SK-N-SH treated with all-trans-retinoic acid at 6 μM for 48 hours (cell line): ENCODE measurements around the gene ARPIN.

Experiments used
- ATAC-seq: fragments of 200-7000 bp; cut with Tn5 transposase; 3 replicates; pipeline ENCODE4 v1.9.1; 2020; ENCODE audit warnings: mild to moderate bottlenecking, moderate library complexity
- ARNTL ChIP-seq: fragments of 450-650 bp; formaldehyde crosslinking; IDR thresholded peaks from 2 replicates; pipeline ENCODE4 v1.5.0; 2020; ENCODE audit warnings: low read depth, mild to moderate bottlenecking, moderate library complexity, borderline replicate concordance
- CSDC2 ChIP-seq: fragments of 250-450 bp; sonication (Bioruptor Pico); IDR thresholded peaks from 2 replicates; pipeline ENCODE4 v1.5.0; 2020; ENCODE audit warnings: mild to moderate bottlenecking, moderate library complexity
- CSRNP3 ChIP-seq: fragments of 250-450 bp; sonication (Bioruptor Pico); IDR thresholded peaks from 2 replicates; pipeline ENCODE4 v1.5.1; 2021; ENCODE audit warnings: mild to moderate bottlenecking, moderate library complexity
- ESRRG ChIP-seq: fragments of 250-450 bp; sonication (Bioruptor Pico); IDR thresholded peaks from 2 replicates; pipeline ENCODE4 v1.6.1; 2021; ENCODE audit warnings: mild to moderate bottlenecking
- GLIS3 ChIP-seq: fragments of 250-450 bp; sonication (Bioruptor Pico); IDR thresholded peaks from 2 replicates; pipeline ENCODE4 v1.5.0; 2020; ENCODE audit warnings: mild to moderate bottlenecking, moderate library complexity
- ISL1 ChIP-seq: fragments of 250-450 bp; sonication (Bioruptor Pico); IDR thresholded peaks from 2 replicates; pipeline ENCODE4 v2.1.2; 2022; ENCODE audit warnings: mild to moderate bottlenecking, moderate library complexity
- OSR1 ChIP-seq: fragments of 250-450 bp; sonication (Bioruptor Pico); IDR thresholded peaks from 2 replicates; pipeline ENCODE4 v1.8.0; 2022; ENCODE audit warnings: moderate library complexity, mild to moderate bottlenecking, inconsistent platforms
- PATZ1 ChIP-seq: fragments of 250-450 bp; sonication (Bioruptor Pico); IDR thresholded peaks from 2 replicates; pipeline ENCODE4 v1.8.0; 2020; ENCODE audit warnings: mild to moderate bottlenecking, moderate library complexity, borderline replicate concordance
- PPARA ChIP-seq: fragments of 250-450 bp; sonication (Bioruptor Pico); IDR thresholded peaks from 2 replicates; pipeline ENCODE4 v1.5.0; 2020; ENCODE audit warnings: mild to moderate bottlenecking, borderline replicate concordance
- RARB ChIP-seq: fragments of 250-450 bp; sonication (Bioruptor Pico); IDR thresholded peaks from 2 replicates; pipeline ENCODE4 v1.8.0; 2021; ENCODE audit warnings: mild to moderate bottlenecking, moderate library complexity
- SNAI2 ChIP-seq: fragments of 250-450 bp; sonication (Bioruptor Pico); IDR thresholded peaks from 2 replicates; pipeline ENCODE4 v1.5.0; 2020; ENCODE audit warnings: mild to moderate bottlenecking, moderate library complexity
- TCF4 ChIP-seq: fragments of 250-450 bp; sonication (Bioruptor Pico); IDR thresholded peaks from 2 replicates; pipeline ENCODE4 v1.8.0; 2021; ENCODE audit warnings: mild to moderate bottlenecking, moderate library complexity, borderline replicate concordance
- TOX ChIP-seq: fragments of 250-450 bp; sonication (Bioruptor Pico); IDR thresholded peaks from 2 replicates; pipeline ENCODE4 v1.8.0; 2021; ENCODE audit warnings: mild to moderate bottlenecking, moderate library complexity, borderline replicate concordance
- ZC3H10 ChIP-seq: fragments of 250-450 bp; sonication (Bioruptor Pico); IDR thresholded peaks from 2 replicates; pipeline ENCODE4 v1.5.1; 2021; ENCODE audit warnings: mild to moderate bottlenecking, moderate library complexity
- ZFP3 ChIP-seq: fragments of 250-450 bp; sonication (Bioruptor Pico); IDR thresholded peaks from 2 replicates; pipeline ENCODE4 v1.5.0; 2020; ENCODE audit warnings: mild to moderate bottlenecking, moderate library complexity
- ZFP30 ChIP-seq: fragments of 450-650 bp; formaldehyde crosslinking; IDR thresholded peaks from 2 replicates; pipeline ENCODE4 v1.5.0; 2022; ENCODE audit warnings: mild to moderate bottlenecking, moderate library complexity
- ZNF565 ChIP-seq: fragments of 450-650 bp; formaldehyde crosslinking; conservative IDR thresholded peaks from 2 replicates; pipeline ENCODE4 v1.5.0; 2020; ENCODE audit warnings: low read depth, mild to moderate bottlenecking, moderate library complexity
- ZNF70 ChIP-seq: fragments of 450-650 bp; formaldehyde crosslinking; IDR thresholded peaks from 2 replicates; pipeline ENCODE4 v1.5.0; 2020; ENCODE audit warnings: mild to moderate bottlenecking, moderate library complexity
- ZNF8 ChIP-seq: fragments of 450-650 bp; formaldehyde crosslinking; IDR thresholded peaks from 2 replicates; pipeline ENCODE4 v1.5.0; 2020; ENCODE audit warnings: mild to moderate bottlenecking, moderate library complexity
- TF ChIP-seq, protein P1 (sequence below): fragments of 250-450 bp; sonication (Bioruptor Pico); IDR thresholded peaks from 2 replicates; pipeline ENCODE4 v1.5.1; 2020; ENCODE audit warnings: low read depth, mild to moderate bottlenecking, moderate library complexity
- TF ChIP-seq, protein P2 (sequence below): fragments of 250-450 bp; sonication (Bioruptor Pico); IDR thresholded peaks from 2 replicates; pipeline ENCODE4 v1.5.0; 2020; ENCODE audit warnings: mild to moderate bottlenecking, moderate library complexity

ARPIN gene

DNA sequence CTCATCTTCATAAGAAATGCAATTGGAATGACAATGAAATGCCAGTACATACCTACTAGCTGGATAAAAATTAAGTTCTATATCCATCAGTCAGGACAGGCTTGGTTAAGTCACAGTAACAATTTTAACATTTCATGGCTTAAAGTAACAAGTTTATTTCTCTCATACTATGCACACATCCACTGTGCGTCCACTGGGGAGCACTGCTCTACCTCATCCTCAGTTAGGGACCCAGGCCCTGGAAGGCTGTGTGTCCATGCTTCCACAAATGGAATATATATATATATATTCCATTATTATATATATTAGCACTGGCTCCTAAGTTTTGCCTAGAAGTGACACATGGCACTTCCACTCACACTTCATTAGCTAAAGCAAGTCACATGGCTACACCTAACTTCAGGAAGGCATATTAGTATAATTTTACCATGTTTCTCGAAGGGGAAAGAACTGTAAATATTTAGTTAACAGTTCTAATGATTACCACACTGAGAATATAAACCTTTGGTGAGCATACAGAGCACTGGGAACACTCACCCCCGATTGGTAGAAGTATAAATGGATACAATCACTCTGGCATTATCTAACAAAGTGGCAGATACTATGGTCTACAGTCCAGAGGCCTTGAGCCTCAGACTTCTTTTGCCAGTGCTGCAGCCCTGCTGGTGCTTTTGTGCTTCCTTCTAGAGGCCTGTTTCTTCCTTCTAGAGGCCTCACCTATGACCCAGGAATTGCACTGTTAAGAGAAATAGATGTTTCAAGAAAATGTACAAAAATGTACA lies 47.6 kb downstream of the ARPIN start:
- no peak for ATAC-seq
- no peak for TF ChIP-seq ZNF565 (CRISPR knock-in tag)
- no peak for TF ChIP-seq RARB (CRISPR knock-in tag)
- TF ChIP-seq, protein P1, sequence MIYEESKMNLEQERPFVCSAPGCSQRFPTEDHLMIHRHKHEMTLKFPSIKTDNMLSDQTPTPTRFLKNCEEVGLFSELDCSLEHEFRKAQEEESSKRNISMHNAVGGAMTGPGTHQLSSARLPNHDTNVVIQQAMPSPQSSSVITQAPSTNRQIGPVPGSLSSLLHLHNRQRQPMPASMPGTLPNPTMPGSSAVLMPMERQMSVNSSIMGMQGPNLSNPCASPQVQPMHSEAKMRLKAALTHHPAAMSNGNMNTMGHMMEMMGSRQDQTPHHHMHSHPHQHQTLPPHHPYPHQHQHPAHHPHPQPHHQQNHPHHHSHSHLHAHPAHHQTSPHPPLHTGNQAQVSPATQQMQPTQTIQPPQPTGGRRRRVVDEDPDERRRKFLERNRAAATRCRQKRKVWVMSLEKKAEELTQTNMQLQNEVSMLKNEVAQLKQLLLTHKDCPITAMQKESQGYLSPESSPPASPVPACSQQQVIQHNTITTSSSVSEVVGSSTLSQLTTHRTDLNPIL (CRISPR knock-in tag): no peak
- TF ChIP-seq, protein P2, sequence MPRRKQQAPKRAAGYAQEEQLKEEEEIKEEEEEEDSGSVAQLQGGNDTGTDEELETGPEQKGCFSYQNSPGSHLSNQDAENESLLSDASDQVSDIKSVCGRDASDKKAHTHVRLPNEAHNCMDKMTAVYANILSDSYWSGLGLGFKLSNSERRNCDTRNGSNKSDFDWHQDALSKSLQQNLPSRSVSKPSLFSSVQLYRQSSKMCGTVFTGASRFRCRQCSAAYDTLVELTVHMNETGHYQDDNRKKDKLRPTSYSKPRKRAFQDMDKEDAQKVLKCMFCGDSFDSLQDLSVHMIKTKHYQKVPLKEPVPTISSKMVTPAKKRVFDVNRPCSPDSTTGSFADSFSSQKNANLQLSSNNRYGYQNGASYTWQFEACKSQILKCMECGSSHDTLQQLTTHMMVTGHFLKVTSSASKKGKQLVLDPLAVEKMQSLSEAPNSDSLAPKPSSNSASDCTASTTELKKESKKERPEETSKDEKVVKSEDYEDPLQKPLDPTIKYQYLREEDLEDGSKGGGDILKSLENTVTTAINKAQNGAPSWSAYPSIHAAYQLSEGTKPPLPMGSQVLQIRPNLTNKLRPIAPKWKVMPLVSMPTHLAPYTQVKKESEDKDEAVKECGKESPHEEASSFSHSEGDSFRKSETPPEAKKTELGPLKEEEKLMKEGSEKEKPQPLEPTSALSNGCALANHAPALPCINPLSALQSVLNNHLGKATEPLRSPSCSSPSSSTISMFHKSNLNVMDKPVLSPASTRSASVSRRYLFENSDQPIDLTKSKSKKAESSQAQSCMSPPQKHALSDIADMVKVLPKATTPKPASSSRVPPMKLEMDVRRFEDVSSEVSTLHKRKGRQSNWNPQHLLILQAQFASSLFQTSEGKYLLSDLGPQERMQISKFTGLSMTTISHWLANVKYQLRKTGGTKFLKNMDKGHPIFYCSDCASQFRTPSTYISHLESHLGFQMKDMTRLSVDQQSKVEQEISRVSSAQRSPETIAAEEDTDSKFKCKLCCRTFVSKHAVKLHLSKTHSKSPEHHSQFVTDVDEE (CRISPR knock-in tag): no peak
- TF ChIP-seq ZC3H10 (CRISPR knock-in tag): no peak
- TF ChIP-seq CSDC2 (CRISPR knock-in tag): no peak
- TF ChIP-seq TOX (CRISPR knock-in tag): no peak
- no peak for TF ChIP-seq PPARA (CRISPR knock-in tag)
- TF ChIP-seq ISL1 (CRISPR knock-in tag): no peak
- TF ChIP-seq ESRRG: no peak
- TF ChIP-seq SNAI2 (CRISPR knock-in tag): no peak
- no peak for TF ChIP-seq PATZ1
- TF ChIP-seq ZFP30 (CRISPR knock-in tag): no peak
- no peak for TF ChIP-seq ZNF70
- no peak for TF ChIP-seq OSR1 (CRISPR knock-in tag)
- no peak for TF ChIP-seq ZFP3 (CRISPR knock-in tag)
- TF ChIP-seq ARNTL (CRISPR knock-in tag): no peak
- no peak for TF ChIP-seq CSRNP3
- TF ChIP-seq GLIS3: no peak

DNA sequence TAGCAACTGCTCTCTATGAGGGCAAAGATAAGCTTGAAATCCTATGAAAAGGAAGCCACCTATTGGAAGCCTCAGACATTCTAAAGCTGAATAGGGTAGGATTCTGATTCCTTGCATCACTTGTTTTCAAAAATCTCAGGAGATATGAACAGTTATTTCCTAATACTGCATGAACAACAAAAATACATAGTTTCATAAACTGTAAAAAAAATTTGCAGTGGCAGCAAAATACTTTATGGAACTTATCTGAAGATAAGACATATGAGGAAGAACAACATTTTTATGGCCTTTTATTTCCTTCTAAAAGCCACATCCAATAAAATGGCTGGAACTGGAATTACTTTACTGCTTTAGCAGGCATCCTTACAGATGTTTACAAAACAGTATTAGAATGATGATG lies 48.8 kb downstream of the ARPIN start:
- no peak for ATAC-seq
- no peak for TF ChIP-seq TOX (CRISPR knock-in tag)
- TF ChIP-seq GLIS3: no peak
- TF ChIP-seq OSR1 (CRISPR knock-in tag): no peak
- no peak for TF ChIP-seq ZNF8
- TF ChIP-seq, protein P1 (CRISPR knock-in tag): no peak
- no peak for TF ChIP-seq TCF4 (CRISPR knock-in tag)
- TF ChIP-seq ZFP3 (CRISPR knock-in tag): no peak
- no peak for TF ChIP-seq ESRRG
- TF ChIP-seq RARB (CRISPR knock-in tag): no peak
- TF ChIP-seq ARNTL (CRISPR knock-in tag): no peak
- no peak for TF ChIP-seq ZNF70
- TF ChIP-seq CSDC2 (CRISPR knock-in tag): no peak
- TF ChIP-seq CSRNP3: no peak
- no peak for TF ChIP-seq PATZ1
- no peak for TF ChIP-seq ZC3H10 (CRISPR knock-in tag)
- TF ChIP-seq ZFP30 (CRISPR knock-in tag): no peak
- TF ChIP-seq, protein P2 (CRISPR knock-in tag): no peak
